Activated T-helper 1 cell treated with anti-CD3 and anti-CD28 coated beads, Interleukin-12 subunit alpha, Interleukin-12 subunit beta, Interleukin-2, Interleukin-4 antibody, amounts not matched to agents 30 ng/mL and 10 ng/mL and 1 ng/mL, durations not matched to agents 14 hours and 24 hours and 36 hours (primary cell): ENCODE results near the gene TMTC2. TPM values are rescaled to one million over a fixed set of nuclear protein-coding genes. Genes with fewer than 3 reads are reported as not detected.

Source experiments
- DNase-seq: peaks from one replicate; pipeline ENCODE4 v3.0.0; 2021; ENCODE audit warnings: low spot score
- H3K27ac Mint-ChIP-seq: one replicate; pipeline ENCODE4 v1.8.0; 2021; ENCODE audit warnings: mild to moderate bottlenecking, mixed read lengths
- H3K27me3 Mint-ChIP-seq: one replicate; pipeline ENCODE4 v1.8.0; 2022; ENCODE audit warnings: mild to moderate bottlenecking, moderate library complexity, mixed read lengths; ENCODE audit not compliant: insufficient read depth
- H3K36me3 Mint-ChIP-seq: one replicate; pipeline ENCODE4 v1.8.0; 2021; ENCODE audit warnings: low read depth, mixed read lengths
- H3K4me1 Mint-ChIP-seq: one replicate; pipeline ENCODE4 v1.8.0; 2021; ENCODE audit warnings: low read depth, mixed read lengths
- H3K4me3 Mint-ChIP-seq: one replicate; pipeline ENCODE4 v1.8.0; 2021; ENCODE audit warnings: mild to moderate bottlenecking, moderate library complexity, mixed read lengths
- H3K9me3 Mint-ChIP-seq: one replicate; pipeline ENCODE4 v1.8.0; 2021; ENCODE audit warnings: mixed read lengths
- intact Hi-C: fragments of 100-400 bp; cut with micrococcal nuclease; formaldehyde crosslinking; loops from one replicate; pipeline ENCODE4 v1.15.1; 2024
- total RNA-seq: library from RNA; stranded (reverse); gene quantifications from 2 replicates; pipeline ENCODE4 v1.2.3, GENCODE V29; 2022

The TMTC2 gene
- total RNA-seq, 1 donor from 2014 or later = 2.6 TPM

DNA sequence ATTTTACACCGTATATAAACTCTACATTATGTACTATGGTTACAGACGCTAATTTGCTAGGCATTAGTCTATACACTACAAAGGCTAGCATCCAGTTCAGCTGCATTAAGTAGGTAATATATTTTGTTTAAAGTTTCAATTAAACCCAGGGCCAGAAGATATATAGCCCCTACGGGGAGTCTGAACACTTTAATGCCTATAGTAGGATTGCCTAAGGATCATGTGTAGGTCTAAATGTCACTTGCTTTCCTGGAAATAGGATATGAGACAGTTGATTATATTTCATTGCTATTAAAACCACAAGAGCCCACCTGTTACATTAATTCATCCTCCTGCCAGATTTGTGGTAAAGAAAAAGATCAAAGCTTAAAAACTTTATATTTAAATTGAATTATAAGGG is 286.9 kb downstream of the TMTC2 start:
- Mint-ChIP-seq H3K4me1 (no peaks in the 10 kb centered on the region), H3K36me3 (no peaks in the 10 kb centered on the region), H3K4me3 (no peak overlapping the region), H3K27me3 (no peaks in the 10 kb centered on the region), H3K9me3 (no peaks in the 10 kb centered on the region), H3K27ac (no peak overlapping the region)
- intact Hi-C loops = no loop called here
- DNase-seq = no peak

DNA sequence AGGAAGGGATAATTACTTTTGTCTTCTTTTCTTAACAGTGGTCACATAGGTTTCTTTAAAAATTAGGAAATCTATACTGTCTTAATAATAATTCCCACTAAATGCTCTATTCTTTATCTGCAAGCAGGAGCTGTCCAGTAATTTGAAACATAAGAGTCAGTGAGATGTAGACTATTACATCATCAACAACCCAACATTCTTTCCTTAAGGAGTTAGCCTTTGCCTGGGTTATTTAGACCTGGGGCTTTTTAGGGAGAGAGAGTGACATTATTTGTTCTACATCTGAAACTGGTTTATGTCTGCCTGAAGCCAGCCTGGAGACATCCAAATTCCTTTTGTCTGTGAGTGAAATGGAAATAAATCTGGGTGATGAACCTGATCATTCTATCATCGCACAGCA is 294.4 kb downstream of the TMTC2 start:
- no peak for DNase-seq
- intact Hi-C loops = no loop called here
- no peak overlapping the region for H3K27ac Mint-ChIP-seq
- no peak overlapping the region for H3K4me3 Mint-ChIP-seq
- H3K27me3 Mint-ChIP-seq = no peaks in the 10 kb centered on the region
- no peaks in the 10 kb centered on the region for H3K36me3 Mint-ChIP-seq
- H3K4me1 Mint-ChIP-seq = no peaks in the 10 kb centered on the region
- H3K9me3 Mint-ChIP-seq = no peaks in the 10 kb centered on the region

DNA sequence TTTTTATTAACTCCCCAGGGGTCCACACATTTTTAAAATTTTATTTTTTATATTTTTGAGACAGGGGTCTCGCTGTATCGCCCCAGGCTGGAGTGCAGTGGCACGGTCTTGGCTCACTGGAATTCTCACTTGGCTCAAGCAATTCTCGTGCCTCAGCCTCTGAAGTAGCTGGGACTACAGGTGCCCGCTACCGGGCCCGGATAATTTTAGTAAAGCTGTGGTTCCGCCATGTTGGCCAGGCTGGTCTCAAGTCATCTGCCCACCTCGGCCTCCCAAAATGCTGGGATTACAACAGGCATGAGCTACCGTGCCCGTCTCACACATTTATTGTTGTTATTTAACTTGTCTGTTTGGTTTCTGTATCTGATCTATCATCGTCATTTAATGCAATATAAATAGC is 307.4 kb downstream of the TMTC2 start:
- Mint-ChIP-seq H3K36me3 (no peaks in the 10 kb centered on the region), H3K4me3 (no peak overlapping the region), H3K27ac (no peak overlapping the region), H3K9me3 (no peaks in the 10 kb centered on the region), H3K4me1 (no peaks in the 10 kb centered on the region), H3K27me3 (no peaks in the 10 kb centered on the region)
- intact Hi-C loops = no loop called here
- DNase-seq = no peak

- Mint-ChIP-seq H3K27me3 (no peaks in the 10 kb centered on the region), H3K4me3 (no peak overlapping the region), H3K27ac (no peak overlapping the region), H3K4me1 (no peaks in the 10 kb centered on the region), H3K36me3 (no peaks in the 10 kb centered on the region), H3K9me3 (no peaks in the 10 kb centered on the region)
- intact Hi-C loops = no loop called here
- DNase-seq = no peak
These were observed 309.6 kb downstream of the TMTC2 start for GRCh38 chr12:82996168-82996812.

GRCh38 chr12:82998509-82998908 is 311.8 kb downstream of the TMTC2 start:
- no peaks in the 10 kb centered on the region for H3K36me3 Mint-ChIP-seq
- H3K9me3 Mint-ChIP-seq = no peaks in the 10 kb centered on the region
- H3K27me3 Mint-ChIP-seq = no peaks in the 10 kb centered on the region
- no peaks in the 10 kb centered on the region for H3K4me1 Mint-ChIP-seq
- no peak overlapping the region for H3K27ac Mint-ChIP-seq
- intact Hi-C loops = no loop called here
- DNase-seq = no peak
- H3K4me3 Mint-ChIP-seq = no peak overlapping the region

DNA sequence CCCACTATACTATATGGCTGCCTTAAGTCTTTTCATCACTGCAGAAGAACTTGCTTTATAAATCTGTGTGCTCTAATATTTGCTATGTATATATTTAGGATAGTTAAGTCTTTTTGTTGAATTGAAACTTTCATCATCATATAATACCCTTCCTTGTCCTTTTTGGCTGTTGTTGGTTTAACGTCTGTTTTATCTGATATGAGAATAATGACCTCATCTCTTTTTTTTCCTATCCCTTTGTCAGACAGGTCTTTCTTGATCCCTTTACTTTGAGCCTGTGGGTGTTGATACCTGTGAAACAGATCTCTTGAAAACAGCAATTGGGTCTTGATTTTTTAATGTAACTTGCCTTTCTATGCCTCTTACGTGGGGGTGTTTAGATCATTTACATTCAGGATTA is 316.3 kb downstream of the TMTC2 start:
- Mint-ChIP-seq H3K27ac (no peak overlapping the region), H3K36me3 (no peaks in the 10 kb centered on the region), H3K4me3 (no peak overlapping the region), H3K9me3 (no peaks in the 10 kb centered on the region), H3K27me3 (no peaks in the 10 kb centered on the region), H3K4me1 (no peaks in the 10 kb centered on the region)
- DNase-seq = no peak
- intact Hi-C loops = loop anchor here (2.0 to 10.0 kb wide), 2 partner anchors 318 to 820 kb away; partner anchors contain the start of gene TMTC2

- H3K4me3 Mint-ChIP-seq = no peak overlapping the region
These were observed 319.0 kb downstream of the TMTC2 start for GRCh38 chr12:83005534-83006197.

DNA sequence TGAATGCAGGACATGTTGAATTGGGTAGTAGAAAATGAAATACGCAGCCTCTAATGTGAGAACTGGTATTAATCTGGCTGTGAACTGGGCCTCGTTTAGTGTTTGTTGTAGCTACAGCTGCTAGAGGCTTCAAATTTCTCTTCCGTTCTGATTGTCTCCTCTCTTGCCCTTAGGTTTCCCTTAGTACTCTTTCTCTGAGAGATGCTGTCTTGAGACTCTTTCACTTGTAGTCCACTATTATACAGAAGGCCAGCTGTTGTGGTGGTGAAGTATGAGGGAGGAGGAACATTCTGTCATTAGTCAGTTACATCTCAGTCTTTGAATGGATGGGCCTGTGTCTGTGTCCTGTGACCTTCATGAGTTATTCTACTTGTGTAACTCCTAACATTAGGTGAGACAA is 322.0 kb downstream of the TMTC2 start:
- no peak overlapping the region for H3K27ac Mint-ChIP-seq
- intact Hi-C loops = loop anchor here (10.0 kb wide), 1 partner anchor 324 kb away; the partner anchor contains the start of gene TMTC2
- DNase-seq = no peak
- H3K4me1 Mint-ChIP-seq = no peaks in the 10 kb centered on the region
- H3K4me3 Mint-ChIP-seq = no peak overlapping the region
- peaks cover 18% of the 10 kb centered on the region for H3K9me3 Mint-ChIP-seq
- H3K27me3 Mint-ChIP-seq = no peaks in the 10 kb centered on the region
- peaks cover 3% of the 10 kb centered on the region for H3K36me3 Mint-ChIP-seq

More at GRCh38 chr12:83005534-83006197, 319.0 kb downstream of the TMTC2 start:
- H3K9me3 Mint-ChIP-seq = peaks cover 10% of the 10 kb centered on the region
- no peaks in the 10 kb centered on the region for H3K4me1 Mint-ChIP-seq
- no peaks in the 10 kb centered on the region for H3K27me3 Mint-ChIP-seq
- no peak overlapping the region for H3K27ac Mint-ChIP-seq
- H3K36me3 Mint-ChIP-seq = peaks cover 3% of the 10 kb centered on the region
- intact Hi-C loops = loop anchor here (10.0 kb wide), 1 partner anchor 321 kb away; the partner anchor contains the start of gene TMTC2
- DNase-seq = no peak

GRCh38 chr12:83010169-83010804 is 323.6 kb downstream of the TMTC2 start:
- peaks cover 3% of the 10 kb centered on the region for H3K4me1 Mint-ChIP-seq
- intact Hi-C loops = no loop called here
- H3K4me3 Mint-ChIP-seq = no peak overlapping the region
- DNase-seq = no peak
- peaks cover 18% of the 10 kb centered on the region for H3K9me3 Mint-ChIP-seq
- no peaks in the 10 kb centered on the region for H3K27me3 Mint-ChIP-seq
- no peak overlapping the region for H3K27ac Mint-ChIP-seq
- H3K36me3 Mint-ChIP-seq = peaks cover 3% of the 10 kb centered on the region

DNA sequence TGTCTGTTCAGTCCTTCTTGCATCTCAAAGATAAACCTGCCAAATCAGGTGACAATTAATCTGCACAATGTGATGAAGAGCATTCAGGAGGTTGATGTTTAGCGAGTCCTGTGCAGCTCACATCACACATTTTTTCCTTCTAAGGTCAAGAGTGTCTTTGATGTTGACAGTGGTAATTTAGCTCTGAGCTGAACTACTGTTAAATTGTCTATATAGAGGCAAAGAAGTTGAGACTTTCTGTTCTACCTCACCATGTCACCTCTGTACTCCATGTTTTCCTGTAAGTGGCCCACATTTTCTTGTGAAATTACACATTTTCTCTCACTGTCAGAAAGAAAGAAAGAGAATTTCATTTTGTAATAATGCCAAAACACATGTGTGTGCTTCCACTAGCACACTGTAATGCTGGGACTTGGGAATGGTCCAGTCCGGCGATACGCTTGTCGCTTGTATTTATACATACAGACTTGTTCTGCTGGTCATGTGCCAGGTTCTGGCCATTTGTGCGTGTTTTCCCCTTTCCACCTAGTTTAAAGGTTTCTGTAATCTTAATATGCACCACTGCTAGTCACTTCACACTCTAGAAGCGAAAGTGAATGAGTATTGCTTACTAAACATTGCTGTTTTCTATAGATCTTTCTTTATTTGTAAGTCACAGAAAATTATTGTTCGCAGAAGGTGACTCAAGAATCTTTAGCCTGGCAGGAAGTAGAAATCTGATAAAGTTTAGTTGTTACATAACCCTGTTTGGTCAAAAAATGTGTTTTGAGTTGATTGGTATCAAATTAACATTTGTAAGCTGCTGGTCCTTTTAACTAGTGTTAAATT is 328.9 kb downstream of the TMTC2 start:
- H3K36me3 Mint-ChIP-seq = no peaks in the 10 kb centered on the region
- H3K27me3 Mint-ChIP-seq = no peaks in the 10 kb centered on the region
- no peak overlapping the region for H3K4me3 Mint-ChIP-seq
- no peak for DNase-seq
- H3K4me1 Mint-ChIP-seq = peaks cover 8% of the 10 kb centered on the region
- H3K9me3 Mint-ChIP-seq = peaks cover 7% of the 10 kb centered on the region
- intact Hi-C loops = no loop called here
- H3K27ac Mint-ChIP-seq = no peak overlapping the region

- H3K4me3 Mint-ChIP-seq = no peak overlapping the region
- H3K27ac Mint-ChIP-seq = no peak overlapping the region
- H3K4me1 Mint-ChIP-seq = peaks cover 8% of the 10 kb centered on the region
- intact Hi-C loops = no loop called here
- no peaks in the 10 kb centered on the region for H3K36me3 Mint-ChIP-seq
- no peaks in the 10 kb centered on the region for H3K27me3 Mint-ChIP-seq
- no peak for DNase-seq
- peaks cover 4% of the 10 kb centered on the region for H3K9me3 Mint-ChIP-seq
These were observed 329.6 kb downstream of the TMTC2 start for GRCh38 chr12:83016218-83016835.

- no peaks in the 10 kb centered on the region for H3K9me3 Mint-ChIP-seq
- no peak overlapping the region for H3K27ac Mint-ChIP-seq
- no peak overlapping the region for H3K4me3 Mint-ChIP-seq
- H3K27me3 Mint-ChIP-seq = no peaks in the 10 kb centered on the region
- H3K36me3 Mint-ChIP-seq = no peaks in the 10 kb centered on the region
- intact Hi-C loops = no loop called here
- H3K4me1 Mint-ChIP-seq = peaks cover 8% of the 10 kb centered on the region
- no peak for DNase-seq
These were observed 330.3 kb downstream of the TMTC2 start for GRCh38 chr12:83016991-83017390.
